Posterior cingulate gyrus (tissue), 11 donors: ENCODE results near the gene LMO7.

Experiments
- DNase-seq, 10 donors: peaks; one replicate each; pipeline versions ENCODE4 v3.0.0 to v3.0.0-alpha.2; 2020 to 2021; ENCODE audit warnings: mixed read lengths in 3 of 10
- intact Hi-C: fragments of 100-400 bp; cut with DNase I; formaldehyde crosslinking; loops from one replicate; pipeline ENCODE4 v1.15.1; 2023

The LMO7 gene

DNA sequence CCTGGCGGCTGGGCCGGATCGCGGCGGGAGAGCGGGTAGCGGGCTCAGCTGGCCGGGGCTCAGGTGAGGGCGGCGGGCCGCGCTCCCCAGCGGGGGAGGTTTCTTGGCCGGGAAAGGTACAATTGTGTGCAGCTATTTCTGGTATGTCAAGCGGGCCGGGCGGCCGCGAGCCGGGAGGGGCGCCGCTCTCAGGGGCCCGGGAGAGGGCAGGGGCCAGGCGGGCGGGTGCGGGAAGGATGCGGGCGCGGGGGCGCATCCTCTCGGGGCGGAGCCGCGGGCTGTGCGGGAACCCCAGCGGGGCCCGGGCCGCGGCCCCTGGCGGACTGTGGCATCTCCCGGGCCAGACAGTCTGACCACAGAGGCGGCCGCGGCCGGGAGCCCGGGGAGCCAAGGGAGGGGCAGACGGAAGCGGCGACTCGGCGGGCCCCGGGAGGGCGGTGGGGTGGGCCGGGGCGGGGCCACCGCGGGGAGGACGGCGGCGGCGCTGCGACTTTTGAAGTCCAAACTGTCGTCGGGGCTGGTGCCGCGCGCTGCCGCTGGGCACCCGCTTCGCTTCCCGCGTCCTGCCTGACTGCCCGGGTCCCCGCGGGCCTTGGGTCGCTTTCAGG lies at the start of gene LMO7:
Gene LMO7 (plus strand): TSS at position 503 of the 608 bp plus-strand sequence. CDS start 328 bp downstream, outside the sequence.
- DNase-seq, result peak in 6 of 10 donors; percentile 6 to 88 (median 62)
- intact Hi-C loops, result no loop called here

DNA sequence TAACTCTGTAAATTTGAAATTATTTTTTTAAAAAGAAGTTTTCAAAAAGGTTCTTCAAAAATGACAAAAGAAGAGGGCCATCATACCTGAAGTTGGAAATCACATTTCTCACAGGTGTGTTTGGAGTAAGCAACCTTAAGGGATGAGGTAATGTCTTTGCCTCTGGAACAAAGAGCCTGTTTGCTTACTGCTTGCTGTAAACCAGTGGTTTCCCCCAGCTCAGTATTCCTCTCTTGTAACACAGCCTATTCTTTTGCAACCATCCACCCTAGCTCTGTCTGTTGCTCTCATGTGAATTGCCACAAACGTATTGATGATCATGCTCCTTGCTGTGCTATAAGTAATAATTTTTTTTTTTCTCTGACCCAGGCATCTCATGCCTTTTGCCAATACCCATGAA lies 48.5 kb upstream of the LMO7 start:
- no peak for DNase-seq
- intact Hi-C loops, result no loop called here

DNA sequence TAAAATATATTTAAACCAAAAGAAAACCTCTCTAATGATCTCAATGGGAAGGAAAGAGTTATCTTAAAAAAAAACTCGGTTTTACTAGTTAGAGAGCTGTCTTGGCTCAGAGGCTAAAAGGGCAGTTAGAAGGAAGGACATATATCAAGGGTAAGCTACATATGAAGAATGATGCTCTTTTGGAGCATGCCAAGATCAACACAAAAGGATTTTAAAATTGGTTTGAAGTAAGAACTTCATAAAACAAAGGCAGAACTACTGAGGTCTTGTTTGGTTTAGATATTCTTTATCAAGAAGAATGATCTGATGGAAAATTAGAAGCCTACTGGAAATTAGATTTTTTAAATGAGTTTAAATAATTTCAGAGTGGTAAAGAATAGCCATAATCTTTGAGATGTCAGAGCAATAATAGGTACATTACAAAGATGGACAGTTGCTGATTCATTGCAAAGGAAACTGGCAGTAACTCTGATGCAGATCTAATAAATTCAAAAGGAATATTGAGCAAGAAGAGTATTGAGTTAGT lies 39.4 kb upstream of the LMO7 start:
- DNase-seq, result no peak
- intact Hi-C loops, result no loop called here

DNA sequence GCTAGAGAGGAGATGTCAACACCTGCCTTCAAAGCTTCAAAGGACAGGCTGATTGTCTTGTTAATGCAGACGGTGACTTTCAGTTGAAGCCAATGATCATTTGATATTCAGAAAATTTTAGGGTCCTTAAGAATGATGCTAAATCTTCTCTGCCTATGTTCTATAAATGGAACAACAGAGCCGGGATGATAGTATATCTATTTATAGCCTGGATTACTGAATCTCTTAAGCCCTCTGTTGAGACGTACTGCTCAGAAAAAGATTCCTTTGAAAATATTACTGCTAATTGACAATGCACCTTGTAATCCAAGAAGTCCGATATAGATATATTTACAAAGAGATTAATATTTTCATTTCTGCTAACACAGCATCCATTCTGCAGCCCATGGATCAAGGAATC lies 35.8 kb upstream of the LMO7 start:
- DNase-seq, result no peak
- intact Hi-C loops, result no loop called here

DNA sequence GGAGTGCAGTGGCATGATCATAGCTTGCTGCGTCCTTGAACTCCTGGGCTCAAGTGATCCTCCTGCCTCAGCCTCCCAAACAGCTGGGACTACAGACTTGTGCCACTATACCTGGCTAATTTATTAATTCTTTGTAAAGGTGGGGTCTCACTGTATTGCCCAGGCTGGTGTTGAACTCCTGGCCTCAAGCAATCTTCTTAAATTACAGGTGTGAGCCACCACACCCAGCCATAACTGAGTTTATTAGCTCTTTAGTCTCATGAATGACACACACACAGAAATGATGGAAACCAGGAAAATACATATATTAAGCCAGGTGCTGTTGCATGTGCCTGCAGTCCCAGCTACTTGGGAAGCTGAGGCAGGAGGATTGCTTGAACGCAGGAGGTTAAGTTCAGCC lies 33.1 kb upstream of the LMO7 start:
- DNase-seq, result no peak

DNA sequence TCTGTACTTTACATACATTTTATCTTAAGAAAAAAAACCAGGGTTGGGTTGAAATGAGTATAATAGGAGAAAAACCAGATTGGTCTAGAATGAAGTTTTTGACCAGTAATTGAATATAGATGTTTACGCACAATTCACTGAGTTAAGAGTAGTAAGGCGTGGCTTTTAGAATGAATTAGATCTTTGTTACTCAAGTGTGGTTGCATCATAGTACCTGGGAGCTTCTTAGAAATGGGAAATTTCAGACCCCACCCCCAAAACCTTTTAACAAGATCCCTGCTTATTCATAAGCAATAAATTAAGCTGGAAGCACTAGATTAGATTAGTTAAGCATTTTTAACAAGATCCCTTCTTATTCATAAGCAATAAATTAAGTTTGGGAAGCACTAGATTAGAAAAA lies 28.7 kb upstream of the LMO7 start:
- intact Hi-C loops, result no loop called here
- no peak for DNase-seq

More for the DNA sequence above, 33.1 kb upstream of the LMO7 start:
- intact Hi-C loops, result no loop called here

DNA sequence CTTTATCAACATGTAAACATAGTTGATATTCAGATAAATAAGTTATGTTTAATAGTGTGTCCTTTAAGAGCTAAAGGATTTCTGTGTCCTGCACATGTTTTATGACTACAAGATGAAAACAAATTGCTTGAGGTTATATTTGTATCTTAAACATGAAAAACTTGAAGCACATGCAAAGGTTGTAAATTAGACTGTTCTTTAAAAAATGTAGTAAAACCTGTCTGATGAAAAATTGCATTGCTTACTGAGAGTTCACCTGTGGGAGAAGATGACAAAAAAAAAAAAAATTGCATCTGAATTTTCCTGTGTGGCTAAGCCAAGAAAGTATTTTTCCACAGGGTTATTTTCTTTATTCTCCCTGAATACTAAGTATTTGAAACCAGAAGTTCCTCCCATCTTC lies 25.7 kb upstream of the LMO7 start:
- intact Hi-C loops, result no loop called here

DNA sequence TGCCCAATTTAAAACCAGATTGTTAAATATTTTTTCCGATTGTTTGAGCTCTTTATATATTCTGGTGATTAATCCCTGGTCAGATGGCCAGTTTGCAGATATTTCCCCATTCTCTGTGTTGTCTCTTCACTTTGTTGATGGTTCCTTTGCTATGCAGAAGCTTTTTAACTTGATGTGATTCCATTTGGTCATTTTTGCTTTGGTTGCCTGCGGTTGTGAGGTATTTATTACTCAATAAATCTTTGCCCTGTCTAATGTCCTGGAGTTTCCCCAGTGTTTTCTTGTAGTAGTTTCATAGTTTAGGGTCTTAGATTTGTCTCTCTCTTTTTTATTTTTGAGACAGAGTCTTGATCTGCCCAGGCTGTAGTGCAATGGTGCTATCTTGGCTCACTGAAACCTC lies 23.8 kb upstream of the LMO7 start:
- intact Hi-C loops, result no loop called here
- no peak for DNase-seq

More for the DNA sequence above, 25.7 kb upstream of the LMO7 start:
- no peak for DNase-seq

DNA sequence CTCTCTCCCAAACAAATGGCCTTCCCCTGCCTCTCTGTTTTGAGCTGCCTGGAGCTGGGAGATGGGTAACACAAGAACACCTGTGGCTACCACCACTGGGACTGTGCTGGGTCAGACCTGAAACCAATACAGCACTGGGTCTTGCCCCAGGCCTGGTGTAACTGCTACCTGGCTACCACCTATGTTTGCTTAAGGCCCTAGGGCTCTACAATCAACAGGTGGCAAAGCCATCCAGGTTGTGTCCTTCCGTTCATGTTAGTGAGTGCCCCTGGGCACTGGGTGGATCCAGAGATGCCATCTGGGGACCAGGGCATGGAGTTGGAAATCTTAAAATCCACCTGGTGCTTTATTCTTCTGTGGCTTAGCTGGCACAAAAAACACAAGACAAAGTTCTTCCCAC lies 18.9 kb upstream of the LMO7 start:
- no peak for DNase-seq
- intact Hi-C loops, result no loop called here

DNA sequence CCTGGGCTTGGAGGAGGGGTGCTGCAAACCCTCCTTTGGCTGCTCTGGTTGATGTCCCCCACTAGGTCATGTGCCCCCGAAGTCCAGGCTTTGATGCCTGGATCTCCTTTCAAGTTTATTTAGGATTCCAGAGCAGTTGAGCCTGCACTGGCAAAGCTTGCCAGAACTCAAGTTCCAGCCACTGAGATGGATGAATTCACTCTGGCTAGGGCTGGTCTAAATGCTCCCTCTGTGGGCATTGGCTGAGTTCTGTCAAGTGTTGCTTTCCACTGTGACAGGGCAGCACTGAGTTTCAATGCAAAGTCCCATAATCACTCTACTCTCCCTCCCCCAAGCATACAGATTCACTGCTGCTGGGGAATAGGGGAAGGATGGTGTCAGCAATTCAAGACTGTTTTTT lies 17.8 kb upstream of the LMO7 start:
- no peak for DNase-seq
- intact Hi-C loops, result no loop called here

DNA sequence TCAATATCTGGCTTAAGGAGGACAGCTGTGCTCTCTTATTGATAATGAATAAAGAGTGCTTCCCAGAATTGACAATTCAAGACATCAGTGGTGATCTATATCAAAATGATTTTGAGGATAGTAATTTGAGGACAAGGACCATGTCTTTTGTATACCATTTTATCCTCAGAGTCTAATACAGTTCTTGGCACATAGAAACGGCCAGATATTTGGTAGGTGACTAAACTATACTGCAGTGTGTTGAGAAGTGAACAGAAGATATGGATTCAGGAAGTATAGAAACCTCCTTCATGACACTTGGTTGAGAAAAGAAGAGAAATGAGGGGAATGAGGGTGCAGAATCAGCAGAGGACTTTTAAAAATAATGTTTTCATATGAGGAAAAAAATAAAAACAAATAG lies 16.1 kb upstream of the LMO7 start:
- intact Hi-C loops, result no loop called here
- no peak for DNase-seq

DNA sequence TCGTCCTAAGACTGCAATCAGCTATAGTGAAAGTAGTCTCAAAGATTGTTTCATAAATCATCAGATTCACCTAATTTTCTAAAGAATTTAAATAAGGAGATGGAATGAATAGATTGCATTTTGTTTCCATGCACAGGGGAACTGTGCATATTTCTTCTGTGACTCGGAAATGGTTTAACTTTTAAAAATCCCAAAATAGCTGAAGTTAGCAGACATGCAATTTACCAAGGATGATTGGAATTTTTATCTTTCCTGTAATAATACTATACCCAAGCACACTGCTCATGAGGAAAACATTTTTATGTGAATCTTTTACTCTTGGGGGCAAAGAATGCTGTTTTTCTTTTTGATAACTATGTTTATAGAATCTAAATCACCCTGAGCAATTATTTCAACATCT lies 15.0 kb upstream of the LMO7 start:
- DNase-seq, result no peak
- intact Hi-C loops, result no loop called here

DNA sequence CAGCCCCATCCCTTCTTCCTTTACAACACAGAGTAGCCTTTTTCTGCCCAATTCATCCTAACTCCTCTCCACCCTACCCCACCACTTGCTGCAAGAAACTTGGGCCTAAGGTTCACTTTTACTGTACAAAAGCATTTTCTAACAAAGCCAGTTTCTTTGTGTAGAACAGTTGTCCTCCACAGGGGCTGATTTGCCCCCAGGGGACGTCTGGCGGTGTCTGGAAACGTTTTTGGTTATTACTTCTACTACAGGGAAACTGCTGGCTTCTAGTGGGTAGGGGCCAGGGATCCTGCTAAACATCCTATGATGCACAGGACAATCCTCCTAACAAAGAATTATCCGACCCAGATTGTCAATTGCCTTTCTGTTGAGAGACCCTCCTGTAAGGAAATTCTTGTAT lies 7.3 kb upstream of the LMO7 start:
- no peak for DNase-seq
- intact Hi-C loops, result no loop called here

DNA sequence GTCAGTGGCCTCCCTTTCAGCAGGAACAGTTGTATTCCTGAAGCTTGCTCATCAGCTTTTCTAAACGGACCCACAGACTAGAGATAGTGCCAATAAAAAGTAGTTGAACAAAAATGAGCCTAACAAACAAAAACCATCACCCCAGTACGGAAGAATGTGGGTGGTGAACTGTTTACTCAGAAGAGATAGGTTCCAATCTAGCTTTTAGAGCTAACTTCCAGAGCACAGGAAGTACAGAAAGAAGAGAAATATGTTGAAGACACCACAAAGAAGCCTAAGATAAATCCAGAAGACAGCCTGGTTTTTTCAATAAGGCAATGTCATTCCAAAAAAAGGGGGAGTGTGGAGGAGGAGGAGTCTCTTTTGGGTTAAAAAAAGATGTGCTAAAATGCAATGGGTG lies 2.8 kb upstream of the LMO7 start:
- intact Hi-C loops, result no loop called here
- no peak for DNase-seq

DNA sequence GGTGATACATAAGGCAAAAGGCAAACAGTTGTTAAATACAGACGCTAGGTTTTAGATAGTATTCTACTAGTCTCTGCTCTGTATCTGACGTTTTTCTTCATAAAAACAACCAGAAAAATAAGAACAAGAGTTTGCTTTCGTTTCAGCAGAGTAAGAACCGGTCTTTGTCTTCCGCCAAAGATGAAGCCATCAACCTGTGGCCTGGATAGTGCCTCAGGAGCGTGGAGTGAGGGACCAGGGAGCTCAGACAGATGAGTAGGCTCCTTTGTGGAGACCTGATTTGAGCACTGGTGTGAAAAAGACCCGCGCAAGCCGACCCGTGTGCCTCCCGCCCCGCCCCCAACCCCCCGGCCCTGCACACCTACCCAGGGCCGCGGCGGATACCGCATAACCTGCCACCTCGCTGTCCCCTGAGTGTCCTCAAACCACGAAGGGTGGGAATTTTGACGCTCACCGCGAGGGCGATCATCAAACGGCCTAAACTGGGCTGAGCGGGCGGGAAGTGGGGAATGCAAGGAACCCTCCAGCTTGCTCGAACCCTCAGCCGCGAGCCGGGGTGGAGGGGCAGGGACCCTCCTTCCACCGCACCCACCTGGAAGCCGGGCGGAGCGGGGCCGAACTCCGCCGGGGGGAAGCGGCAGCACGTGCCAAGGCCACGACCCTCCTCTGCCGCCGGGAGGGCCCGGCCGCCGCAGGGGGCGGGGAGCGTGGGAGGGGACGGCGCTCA lies 866 bp upstream of the LMO7 start:
- intact Hi-C loops, result no loop called here

DNA sequence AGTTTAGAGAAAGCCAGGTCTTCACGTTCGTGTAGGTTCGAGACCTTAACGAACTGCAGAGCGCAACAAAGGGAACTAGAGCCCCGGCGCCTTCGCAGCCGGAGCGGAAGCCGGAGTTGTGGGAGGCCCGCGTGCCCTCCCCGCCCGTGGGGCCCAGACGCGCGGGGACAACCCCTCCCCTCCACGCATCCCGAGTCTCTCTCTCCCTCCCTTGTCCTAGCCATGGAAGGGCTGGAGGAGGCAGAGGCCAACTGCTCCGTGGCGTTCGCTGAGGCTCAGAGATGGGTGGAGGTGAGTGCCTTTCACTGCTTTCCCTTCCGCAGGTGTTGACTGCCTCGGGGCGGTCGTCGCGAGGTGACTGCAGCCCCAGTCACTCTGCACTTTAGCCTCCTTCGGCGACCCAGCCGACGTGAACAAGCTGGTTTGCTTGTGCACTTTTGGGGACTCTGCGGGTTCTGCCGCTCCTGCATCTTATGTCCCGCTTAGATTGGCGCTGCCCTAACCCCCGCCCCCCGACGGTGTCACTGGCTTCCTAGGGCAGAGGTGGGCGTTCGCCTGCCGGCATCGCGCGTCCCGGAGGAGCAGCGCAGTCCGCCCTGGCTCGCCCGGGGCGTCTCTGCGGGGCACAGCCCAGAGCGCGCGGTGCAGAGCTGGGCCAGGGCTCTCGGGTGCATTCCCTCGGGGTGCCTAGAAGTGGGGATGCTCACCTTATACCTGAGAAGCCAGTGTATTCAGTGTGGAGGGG lies 478 bp downstream of the LMO7 start:
- DNase-seq, result peak in 3 of 10 donors; percentile 10 to 84 (median 75)
- intact Hi-C loops, result no loop called here

More for the DNA sequence above, 866 bp upstream of the LMO7 start:
- peak in 2 of 10 donors; percentile 77 to 80 for DNase-seq

DNA sequence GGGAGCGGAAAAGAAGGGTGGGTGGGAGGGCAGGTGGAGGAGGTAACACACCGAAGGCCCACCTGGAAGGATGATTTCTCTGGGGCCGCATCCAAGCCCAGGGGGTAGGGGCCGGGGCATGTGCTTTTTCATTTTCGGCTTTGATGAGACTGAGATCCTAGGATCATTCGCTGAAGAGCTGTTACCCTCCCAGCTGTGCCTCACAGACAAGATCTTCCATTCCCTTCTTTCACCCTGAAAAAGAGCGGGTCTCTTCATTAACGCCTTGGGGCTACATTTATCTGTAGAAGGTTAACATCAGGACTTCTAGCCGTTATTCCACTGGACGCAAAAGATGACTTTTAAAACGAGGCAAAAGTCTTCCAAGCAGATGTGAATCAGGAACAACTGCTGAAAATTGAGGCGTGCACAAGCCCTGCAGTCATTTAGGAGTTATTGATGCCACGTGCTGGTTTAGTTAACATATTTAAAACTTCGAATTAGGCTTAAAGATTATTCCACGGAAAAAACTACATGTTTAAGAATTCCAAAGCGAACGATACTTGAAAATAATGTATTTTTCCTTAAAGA lies 1.1 kb downstream of the LMO7 start:
- DNase-seq, result no peak
- intact Hi-C loops, result no loop called here

DNA sequence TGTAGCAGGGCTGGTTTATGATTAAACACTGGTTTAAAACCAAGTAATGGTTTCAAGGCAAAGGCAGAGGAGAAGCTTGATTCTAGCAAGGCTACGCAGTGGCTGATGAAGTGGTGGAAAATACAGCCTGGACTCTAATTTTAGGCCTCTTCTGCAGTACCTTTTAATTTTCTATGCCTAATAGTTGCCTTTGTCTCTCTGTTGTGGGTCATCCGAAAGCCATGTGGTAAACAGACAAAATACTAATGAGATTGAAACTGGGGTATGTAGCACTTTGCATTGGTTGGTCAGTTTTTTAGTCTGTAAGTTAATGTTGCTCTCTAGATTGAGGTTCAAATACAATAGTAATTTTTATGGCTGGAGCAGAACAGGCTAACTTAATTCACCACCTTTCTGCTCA lies 3.3 kb downstream of the LMO7 start:
- intact Hi-C loops, result no loop called here
- no peak for DNase-seq

DNA sequence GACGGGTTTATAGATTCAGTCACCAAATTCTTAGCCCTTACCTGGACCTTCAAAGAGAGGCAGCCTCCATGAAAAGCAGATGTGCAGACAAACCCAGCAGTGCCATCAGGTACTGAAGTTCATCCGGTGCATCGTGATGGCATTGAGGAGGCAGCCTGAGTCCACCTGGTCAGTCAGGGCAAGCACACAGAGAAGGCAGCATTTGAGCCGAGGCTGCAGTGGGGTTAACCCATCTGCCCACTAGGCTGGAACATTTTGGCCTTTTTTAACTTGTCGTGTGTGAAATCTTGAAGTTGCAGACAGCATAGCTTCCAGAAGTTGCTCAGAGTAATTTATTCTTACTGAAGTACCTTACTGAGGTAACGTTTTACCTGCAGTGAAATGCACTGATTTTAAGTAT lies 4.9 kb downstream of the LMO7 start:
- intact Hi-C loops, result no loop called here
- DNase-seq, result no peak

DNA sequence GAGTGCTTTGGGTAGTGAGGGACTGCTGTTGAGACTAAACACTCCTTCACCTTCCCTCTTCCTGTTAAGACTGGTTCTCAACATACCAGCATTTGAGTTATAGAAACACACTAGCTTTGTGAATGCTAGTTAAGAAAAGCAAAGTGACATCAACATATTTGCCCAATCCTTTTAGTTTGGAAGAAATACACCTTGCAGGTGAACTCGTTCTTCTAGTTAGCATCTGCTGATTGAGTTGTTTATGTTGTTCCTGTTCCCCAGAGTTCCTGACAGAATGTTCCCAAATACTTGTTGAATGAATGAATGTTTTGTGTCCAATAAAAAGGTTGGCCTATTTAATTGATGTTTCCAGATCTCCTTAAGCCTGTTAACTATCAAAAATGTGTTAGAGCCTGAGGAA lies 7.1 kb downstream of the LMO7 start:
- DNase-seq, result no peak

DNA sequence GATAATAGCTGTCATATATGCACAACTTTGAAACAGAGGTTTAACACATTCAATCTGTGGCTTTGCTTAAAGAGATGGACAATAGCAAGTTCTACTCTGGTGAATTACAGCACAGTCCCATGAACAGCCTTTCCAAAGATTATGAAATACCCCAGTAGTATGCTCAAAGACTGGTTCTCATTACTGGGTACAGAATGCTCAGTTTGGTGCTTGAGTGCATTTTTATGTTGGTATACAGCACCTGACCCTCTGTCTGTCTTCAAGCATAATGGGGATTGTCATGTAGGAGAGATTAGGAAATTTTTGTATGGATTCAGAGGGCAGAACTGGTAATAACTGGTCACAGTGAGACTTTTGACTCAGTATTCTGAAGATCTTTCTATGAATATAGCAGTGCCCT lies 7.6 kb downstream of the LMO7 start:
- no peak for DNase-seq
- intact Hi-C loops, result no loop called here

More for the DNA sequence above, 7.1 kb downstream of the LMO7 start:
- intact Hi-C loops, result no loop called here
